CD4-positive, alpha-beta T cell (primary cell): ENCODE measurements around the gene CTDSP2. TPM values are rescaled to one million over a fixed set of nuclear protein-coding genes. Genes with fewer than 3 reads are reported as not detected.

Source experiments
- ATAC-seq: fragments of 200-7000 bp; cut with Tn5 transposase; one replicate; pipeline ENCODE4 v1.10.0; 2022; ENCODE audit warnings: mild to moderate bottlenecking; ENCODE audit not compliant: poor library complexity
- CTCF ChIA-PET: fragments of 350-600 bp; sonication (Branson Sonifier 250); formaldehyde crosslinking; loops from one replicate; lab custom pipeline; 2021; ENCODE audit warnings: antibody characterized with exemption, inconsistent platforms; lab: Charles Lee
- POLR2A ChIA-PET: fragments of 350-600 bp; sonication (Branson Sonifier 250); formaldehyde crosslinking; loops from one replicate; lab custom pipeline; 2021; ENCODE audit warnings: antibody characterized with exemption, inconsistent platforms; lab: Charles Lee
- DNase-seq, 14 experiments: peaks; one replicate each; pipeline ENCODE4 v3.0.0-alpha.2; 2013 to 2020; ENCODE audit warnings: mixed read lengths in 2 of 14
- H3K27ac ChIP-seq, 2 donors: one replicate each; pipeline versions ENCODE4 v1.5.1 to v1.7.0; 2013; ENCODE audit warnings: low read length in 2 of 2, low read depth in 1 of 2, mild to moderate bottlenecking in 1 of 2
- H3K27me3 ChIP-seq, 2 experiments: 1 replicate in 1 of 2; 2 replicates in 1 of 2; pipeline versions ENCODE4 v1.6.1 to v1.7.0; 2013; ENCODE audit warnings: low read length in 2 of 2, control low read depth in 1 of 2, mild to moderate bottlenecking in 1 of 2, moderate library complexity in 1 of 2; ENCODE audit not compliant: insufficient read depth in 2 of 2, control insufficient read depth in 1 of 2
- H3K36me3 ChIP-seq: one replicate; pipeline ENCODE4 v1.6.1; 2013; ENCODE audit warnings: low read length, control low read depth; ENCODE audit not compliant: insufficient read depth
- H3K4me1 ChIP-seq: one replicate; pipeline ENCODE4 v1.6.1; 2013; ENCODE audit warnings: low read length, control low read depth; ENCODE audit not compliant: insufficient read depth
- H3K4me3 ChIP-seq: one replicate; pipeline ENCODE4 v1.5.1; 2013; ENCODE audit warnings: mild to moderate bottlenecking, low read length, moderate library complexity
- H3K9me3 ChIP-seq, 2 experiments: 1 replicate in 1 of 2; 2 replicates in 1 of 2; pipeline versions ENCODE4 v1.6.1 to v1.7.0; 2013; ENCODE audit warnings: low read length in 2 of 2, mild to moderate bottlenecking in 2 of 2, control low read depth in 1 of 2, moderate library complexity in 1 of 2; ENCODE audit not compliant: control insufficient read depth in 1 of 2, insufficient read depth in 1 of 2
- H3K27ac Mint-ChIP-seq: one replicate; pipeline ENCODE4 v1.8.0; 2020; ENCODE audit warnings: mixed read lengths
- H3K27me3 Mint-ChIP-seq: one replicate; pipeline ENCODE4 v1.8.0; 2021; ENCODE audit warnings: mixed read lengths
- H3K36me3 Mint-ChIP-seq: one replicate; pipeline ENCODE4 v1.8.0; 2021; ENCODE audit warnings: low read depth, mixed read lengths
- H3K4me1 Mint-ChIP-seq: one replicate; pipeline ENCODE4 v1.8.0; 2021; ENCODE audit warnings: low read depth, mixed read lengths
- H3K4me3 Mint-ChIP-seq: one replicate; pipeline ENCODE4 v1.8.0; 2020; ENCODE audit warnings: mild to moderate bottlenecking, mixed read lengths
- H3K9me3 Mint-ChIP-seq: one replicate; pipeline ENCODE4 v1.8.0; 2020; ENCODE audit warnings: mixed read lengths
- intact Hi-C, 2 experiments: fragments of 100-400 bp; cut with DNase I in 1 of 2; cut with micrococcal nuclease in 1 of 2; formaldehyde crosslinking; loops; one replicate each; pipeline versions ENCODE4 v1.15.1 to v1.9.0; 2023 to 2025; cut with DNase I, micrococcal nuclease
- total RNA-seq, 174 experiments: library from RNA in 2 of 174; stranded (reverse) in 2 of 174; gene quantifications; one replicate each; pipeline ENCODE4 v1.2.3 and lab custom pipeline; 2021 to 2026
- TF ChIP-seq, protein P1 (sequence below): fragments of 200-600 bp; IDR thresholded peaks from one replicate; pipeline ENCODE4 v1.8.0; 2022; ENCODE audit warnings: antibody characterized with exemption, mild to moderate bottlenecking

The CTDSP2 gene
- total RNA-seq, 2 experiments from 2014 or later = 86.2 to 86.4 TPM

DNA sequence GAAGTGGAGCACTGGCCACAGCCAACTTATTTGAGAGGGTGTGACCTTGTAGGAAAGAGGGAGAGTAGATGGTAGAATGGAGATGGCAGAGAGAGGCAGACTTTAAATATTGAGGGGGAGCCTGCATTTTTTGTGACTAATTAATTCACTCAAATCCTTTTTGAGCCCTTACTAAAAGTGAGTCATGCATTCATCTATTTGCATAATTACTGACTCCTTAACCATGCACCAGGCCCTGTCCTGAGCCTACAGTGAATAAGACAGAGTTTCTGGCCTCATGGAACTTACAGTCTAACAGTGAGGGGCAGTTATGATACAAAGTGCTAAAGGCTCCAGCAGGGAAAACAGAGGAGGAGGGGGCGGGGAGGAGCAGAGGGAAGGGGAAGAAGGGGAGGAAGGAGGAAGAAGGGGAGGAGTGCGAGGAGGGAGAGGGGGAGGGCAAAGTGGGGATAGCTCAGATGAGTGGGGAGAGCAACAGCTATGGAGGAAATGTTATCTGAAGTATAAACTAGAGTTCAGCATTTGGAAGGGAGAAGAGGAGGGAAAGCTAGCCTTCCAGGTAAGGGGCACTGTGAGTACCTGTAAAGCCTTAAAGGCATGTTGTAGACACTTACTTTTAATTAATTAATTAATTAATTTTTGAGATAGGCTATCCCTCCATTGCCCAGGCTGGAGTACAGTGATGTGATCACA, 7.5 kb upstream of the CTDSP2 start:
- no peak overlapping the region for H3K4me3 Mint-ChIP-seq
- Histone ChIP-seq H3K27ac (no peak overlapping the region), H3K9me3 (peaks cover 0 to 5% of the 10 kb centered on the region in 2 experiments), H3K36me3 (no peaks in the 10 kb centered on the region), H3K27me3 (peaks cover 3 to 10% of the 10 kb centered on the region in 2 experiments), H3K4me3 (no peak overlapping the region), H3K4me1 (peaks cover 18% of the 10 kb centered on the region)
- TF ChIP-seq, protein P1, sequence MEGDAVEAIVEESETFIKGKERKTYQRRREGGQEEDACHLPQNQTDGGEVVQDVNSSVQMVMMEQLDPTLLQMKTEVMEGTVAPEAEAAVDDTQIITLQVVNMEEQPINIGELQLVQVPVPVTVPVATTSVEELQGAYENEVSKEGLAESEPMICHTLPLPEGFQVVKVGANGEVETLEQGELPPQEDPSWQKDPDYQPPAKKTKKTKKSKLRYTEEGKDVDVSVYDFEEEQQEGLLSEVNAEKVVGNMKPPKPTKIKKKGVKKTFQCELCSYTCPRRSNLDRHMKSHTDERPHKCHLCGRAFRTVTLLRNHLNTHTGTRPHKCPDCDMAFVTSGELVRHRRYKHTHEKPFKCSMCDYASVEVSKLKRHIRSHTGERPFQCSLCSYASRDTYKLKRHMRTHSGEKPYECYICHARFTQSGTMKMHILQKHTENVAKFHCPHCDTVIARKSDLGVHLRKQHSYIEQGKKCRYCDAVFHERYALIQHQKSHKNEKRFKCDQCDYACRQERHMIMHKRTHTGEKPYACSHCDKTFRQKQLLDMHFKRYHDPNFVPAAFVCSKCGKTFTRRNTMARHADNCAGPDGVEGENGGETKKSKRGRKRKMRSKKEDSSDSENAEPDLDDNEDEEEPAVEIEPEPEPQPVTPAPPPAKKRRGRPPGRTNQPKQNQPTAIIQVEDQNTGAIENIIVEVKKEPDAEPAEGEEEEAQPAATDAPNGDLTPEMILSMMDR = no peak
- H3K9me3 Mint-ChIP-seq = no peaks in the 10 kb centered on the region
- H3K27me3 Mint-ChIP-seq = peaks cover 9% of the 10 kb centered on the region
- DNase-seq (no peak), ATAC-seq (no peak)
- H3K27ac Mint-ChIP-seq = no peak overlapping the region
- H3K36me3 Mint-ChIP-seq = no peaks in the 10 kb centered on the region
- intact Hi-C loops = no loop called here
- POLR2A ChIA-PET = interaction anchor here (1.0 to 1.9 kb wide), 6 partner anchors 9 to 45 kb away, joined by 3 to 6 read pairs (median 4); no protein-coding TSS in a partner anchor
- peaks cover 26% of the 10 kb centered on the region for H3K4me1 Mint-ChIP-seq
- CTCF ChIA-PET = interaction anchor here (1.4 kb wide), 1 partner anchor 11 kb away, joined by 3 read pairs; no protein-coding TSS in a partner anchor

DNA sequence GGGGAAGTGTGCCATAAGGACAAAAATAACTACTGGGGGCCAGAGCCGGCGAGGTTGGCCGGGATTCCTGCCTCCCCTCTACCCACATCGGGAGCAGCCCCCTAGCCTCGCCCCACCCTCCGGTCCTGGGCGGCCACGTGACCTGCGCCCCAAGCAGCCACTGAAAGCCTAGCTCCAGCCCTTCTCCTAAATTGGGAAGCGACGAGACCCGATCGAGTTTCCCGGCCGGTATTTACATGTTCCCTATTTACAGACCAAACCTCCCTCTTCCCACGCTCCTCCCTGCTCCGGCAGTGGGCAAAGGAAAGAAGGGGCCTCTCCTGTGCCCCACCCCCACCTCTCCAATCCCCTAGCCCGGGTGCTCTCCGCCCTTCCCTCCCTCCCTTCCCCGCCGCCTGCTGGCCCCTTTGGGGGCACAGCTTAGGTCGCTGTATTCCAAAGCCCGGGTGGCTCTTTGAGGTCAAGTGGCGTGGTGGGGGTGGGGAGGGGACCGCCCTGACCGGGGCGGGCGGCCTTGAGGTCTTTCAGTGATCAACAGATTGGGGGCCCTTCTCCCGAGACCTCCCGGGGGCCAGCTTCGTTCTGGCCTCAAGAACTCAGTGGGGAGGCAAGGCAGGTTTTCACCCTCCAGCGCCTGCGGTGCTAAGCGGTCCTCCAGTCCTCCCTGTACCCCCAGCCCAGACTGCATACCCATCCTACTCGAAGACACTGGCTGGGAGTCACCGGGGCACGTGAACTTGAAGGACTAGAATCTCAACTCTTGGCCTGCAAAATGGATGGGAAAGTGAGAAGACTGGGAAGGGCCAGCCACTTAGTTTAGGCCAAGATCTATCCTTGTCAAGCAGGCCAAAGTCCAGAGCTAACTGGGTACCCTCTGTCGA, 6.3 kb upstream of the CTDSP2 start:
- no peaks in the 10 kb centered on the region for H3K36me3 ChIP-seq
- ChIA-PET CTCF (no interaction called here), POLR2A (interaction anchor here (0.6 to 2.4 kb wide), 6 partner anchors 10 to 57 kb away, joined by 3 to 8 read pairs (median 4); no protein-coding TSS in a partner anchor)
- no peak overlapping the region for H3K4me3 ChIP-seq
- peak overlapping the region; percentile 34 for H3K4me3 Mint-ChIP-seq
- intact Hi-C loops = no loop called here
- peaks cover 3 to 10% of the 10 kb centered on the region in 2 experiments for H3K27me3 ChIP-seq
- H3K4me1 ChIP-seq = peaks cover 21% of the 10 kb centered on the region
- peaks cover 33% of the 10 kb centered on the region for H3K4me1 Mint-ChIP-seq
- TF ChIP-seq, protein P1 = no peak
- peaks cover 9% of the 10 kb centered on the region for H3K27me3 Mint-ChIP-seq
- H3K9me3 Mint-ChIP-seq = no peaks in the 10 kb centered on the region
- no peak overlapping the region for H3K27ac Mint-ChIP-seq
- H3K9me3 ChIP-seq = peaks cover 0 to 5% of the 10 kb centered on the region in 2 experiments
- no peaks in the 10 kb centered on the region for H3K36me3 Mint-ChIP-seq
- ATAC-seq (no peak), DNase-seq (no peak)
- no peak overlapping the region for H3K27ac ChIP-seq

GRCh38 chr12:57852200-57852599, 5.7 kb upstream of the CTDSP2 start:
- no peaks in the 10 kb centered on the region for H3K9me3 Mint-ChIP-seq
- H3K27me3 Mint-ChIP-seq = peaks cover 9% of the 10 kb centered on the region
- no peaks in the 10 kb centered on the region for H3K36me3 Mint-ChIP-seq
- ATAC-seq (no peak), DNase-seq (no peak)
- H3K4me1 Mint-ChIP-seq = peaks cover 37% of the 10 kb centered on the region
- peaks cover 28% of the 10 kb centered on the region for H3K4me1 ChIP-seq
- peaks cover 3 to 10% of the 10 kb centered on the region in 2 experiments for H3K27me3 ChIP-seq
- peaks cover 0 to 5% of the 10 kb centered on the region in 2 experiments for H3K9me3 ChIP-seq
- CTCF ChIA-PET = no interaction called here
- no peak overlapping the region for H3K4me3 ChIP-seq
- no peaks in the 10 kb centered on the region for H3K36me3 ChIP-seq
- TF ChIP-seq, protein P1 = no peak
- POLR2A ChIA-PET = interaction anchor here (1.6 to 2.4 kb wide), 4 partner anchors 9 to 45 kb away, joined by 5 to 8 read pairs (median 6); no protein-coding TSS in a partner anchor
- intact Hi-C loops = no loop called here
- peak overlapping the region; percentile 34 for H3K4me3 Mint-ChIP-seq
- H3K27ac ChIP-seq = no peak overlapping the region
- no peak overlapping the region for H3K27ac Mint-ChIP-seq
